Neural progenitor cell (in vitro differentiated cells): ENCODE measurements around the gene CACNA1C.

Experiments used
- CTCF ChIP-seq: fragments of 200-600 bp; sonication (generic); IDR thresholded peaks from 2 replicates; pipeline ENCODE4 v1.5.1; 2017; ENCODE audit warnings: antibody characterized with exemption, mild to moderate bottlenecking
- EZH2 ChIP-seq: fragments of 200-600 bp; sonication (generic); IDR thresholded peaks from 2 replicates; pipeline ENCODE4 v1.6.1; 2017; ENCODE audit warnings: antibody characterized with exemption, mild to moderate bottlenecking, moderate library complexity
- EZH2phosphoT487 ChIP-seq: fragments of 200-600 bp; sonication (generic); IDR thresholded peaks from 2 replicates; pipeline ENCODE4 v1.6.1; 2017; ENCODE audit warnings: antibody characterized with exemption

- TF ChIP-seq CTCF: no peak
- TF ChIP-seq EZH2: no peak
- no peak for TF ChIP-seq EZH2phosphoT487
Observed at GRCh38 chr12:2637371-2637770, 584.6 kb downstream of the CACNA1C start.
